ENCODE data around the gene GHSR. TPM values are rescaled to one million over a fixed set of nuclear protein-coding genes. Genes with fewer than 3 reads are reported as not detected.

The GHSR gene
- total RNA-seq, 1 experiment from 2014 or later, result not detected

GRCh38 chr3:172398484-172398883, 49.8 kb downstream of the GHSR start:
- no peaks in the 10 kb centered on the region for H3K27me3 ChIP-seq (replicated peaks; ENCODE audit: insufficient read depth, low read depth, low read length, poor library complexity)
- BruUV-seq (replicated peaks), result no TSS peak
- no peaks in the 10 kb centered on the region for H3K9me3 ChIP-seq (ENCODE audit: low read depth, low read length, poor library complexity, severe bottlenecking)
- no peaks in the 10 kb centered on the region for H3K36me3 ChIP-seq (ENCODE audit: insufficient read depth, low read length, poor library complexity, severe bottlenecking)
- DNase-seq (ENCODE audit: low spot score), result no peak
- no peak overlapping the region for H3K4me3 ChIP-seq (ENCODE audit: low read depth, low read length, poor library complexity, severe bottlenecking)
- intact Hi-C loops (cut with micrococcal nuclease; ENCODE audit: unreplicated experiment), result no loop called here
- TF ChIP-seq EZH2 (IDR thresholded peaks at IDR 0.05; ENCODE audit: borderline replicate concordance, low read depth, low read length, poor library complexity, severe bottlenecking) (no peak), CTCF (conservative IDR thresholded peaks at IDR 0.05; ENCODE audit: low read depth, low read length) (no peak)
- POLR2A ChIA-PET (ENCODE audit: low non-redundant PET), result no interaction called here
- no peak overlapping the region for H3K27ac ChIP-seq (ENCODE audit: low read depth, low read length, poor library complexity, severe bottlenecking)
- peaks cover 4% of the 10 kb centered on the region for H3K4me1 ChIP-seq (ENCODE audit: insufficient read depth, low read length, poor library complexity, severe bottlenecking)
- CTCF ChIA-PET, result no interaction called here

- ChIA-PET CTCF (no interaction called here), POLR2A (ENCODE audit: low non-redundant PET) (no interaction called here)
- H3K4me3 ChIP-seq (ENCODE audit: low read depth, low read length, poor library complexity, severe bottlenecking), result no peak overlapping the region
- no TSS peak for BruUV-seq (replicated peaks)
- peaks cover 4% of the 10 kb centered on the region for H3K4me1 ChIP-seq (ENCODE audit: insufficient read depth, low read length, poor library complexity, severe bottlenecking)
- H3K9me3 ChIP-seq (ENCODE audit: low read depth, low read length, poor library complexity, severe bottlenecking), result no peaks in the 10 kb centered on the region
- no peaks in the 10 kb centered on the region for H3K27me3 ChIP-seq (replicated peaks; ENCODE audit: insufficient read depth, low read depth, low read length, poor library complexity)
- H3K27ac ChIP-seq (ENCODE audit: low read depth, low read length, poor library complexity, severe bottlenecking), result no peak overlapping the region
- intact Hi-C loops (cut with micrococcal nuclease; ENCODE audit: unreplicated experiment), result no loop called here
- no peak for DNase-seq (ENCODE audit: low spot score)
- TF ChIP-seq EZH2 (IDR thresholded peaks at IDR 0.05; ENCODE audit: borderline replicate concordance, low read depth, low read length, poor library complexity, severe bottlenecking) (no peak), CTCF (conservative IDR thresholded peaks at IDR 0.05; ENCODE audit: low read depth, low read length) (no peak)
- H3K36me3 ChIP-seq (ENCODE audit: insufficient read depth, low read length, poor library complexity, severe bottlenecking), result no peaks in the 10 kb centered on the region
Measured at GRCh38 chr3:172397716-172398405, 50.4 kb downstream of the GHSR start.

- Histone ChIP-seq H3K27me3 (replicated peaks; ENCODE audit: insufficient read depth, low read depth, low read length, poor library complexity) (no peaks in the 10 kb centered on the region), H3K27ac (ENCODE audit: low read depth, low read length, poor library complexity, severe bottlenecking) (no peak overlapping the region), H3K9me3 (ENCODE audit: low read depth, low read length, poor library complexity, severe bottlenecking) (no peaks in the 10 kb centered on the region), H3K36me3 (ENCODE audit: insufficient read depth, low read length, poor library complexity, severe bottlenecking) (no peaks in the 10 kb centered on the region), H3K4me1 (ENCODE audit: insufficient read depth, low read length, poor library complexity, severe bottlenecking) (peaks cover 4% of the 10 kb centered on the region), H3K4me3 (ENCODE audit: low read depth, low read length, poor library complexity, severe bottlenecking) (no peak overlapping the region)
- TF ChIP-seq EZH2 (IDR thresholded peaks at IDR 0.05; ENCODE audit: borderline replicate concordance, low read depth, low read length, poor library complexity, severe bottlenecking) (no peak), CTCF (conservative IDR thresholded peaks at IDR 0.05; ENCODE audit: low read depth, low read length) (no peak)
- ChIA-PET POLR2A (ENCODE audit: low non-redundant PET) (no interaction called here), CTCF (no interaction called here)
- BruUV-seq (replicated peaks), result no TSS peak
- no peak for DNase-seq (ENCODE audit: low spot score)
- intact Hi-C loops (cut with micrococcal nuclease; ENCODE audit: unreplicated experiment), result no loop called here
Measured at GRCh38 chr3:172396400-172396799, 51.9 kb downstream of the GHSR start.

All from A673 (cell line).